Stimulated activated CD8-positive, alpha-beta memory T cell treated with anti-CD3 and anti-CD28 coated beads, Interleukin-15, amount 100 ng/mL, for 1 hour (primary cell): ENCODE results near the gene FUT3.

Experiments used
- DNase-seq: peaks from one replicate; pipeline ENCODE4 v3.0.0-alpha.2; 2020; ENCODE audit warnings: low read depth

Gene FUT3

DNA sequence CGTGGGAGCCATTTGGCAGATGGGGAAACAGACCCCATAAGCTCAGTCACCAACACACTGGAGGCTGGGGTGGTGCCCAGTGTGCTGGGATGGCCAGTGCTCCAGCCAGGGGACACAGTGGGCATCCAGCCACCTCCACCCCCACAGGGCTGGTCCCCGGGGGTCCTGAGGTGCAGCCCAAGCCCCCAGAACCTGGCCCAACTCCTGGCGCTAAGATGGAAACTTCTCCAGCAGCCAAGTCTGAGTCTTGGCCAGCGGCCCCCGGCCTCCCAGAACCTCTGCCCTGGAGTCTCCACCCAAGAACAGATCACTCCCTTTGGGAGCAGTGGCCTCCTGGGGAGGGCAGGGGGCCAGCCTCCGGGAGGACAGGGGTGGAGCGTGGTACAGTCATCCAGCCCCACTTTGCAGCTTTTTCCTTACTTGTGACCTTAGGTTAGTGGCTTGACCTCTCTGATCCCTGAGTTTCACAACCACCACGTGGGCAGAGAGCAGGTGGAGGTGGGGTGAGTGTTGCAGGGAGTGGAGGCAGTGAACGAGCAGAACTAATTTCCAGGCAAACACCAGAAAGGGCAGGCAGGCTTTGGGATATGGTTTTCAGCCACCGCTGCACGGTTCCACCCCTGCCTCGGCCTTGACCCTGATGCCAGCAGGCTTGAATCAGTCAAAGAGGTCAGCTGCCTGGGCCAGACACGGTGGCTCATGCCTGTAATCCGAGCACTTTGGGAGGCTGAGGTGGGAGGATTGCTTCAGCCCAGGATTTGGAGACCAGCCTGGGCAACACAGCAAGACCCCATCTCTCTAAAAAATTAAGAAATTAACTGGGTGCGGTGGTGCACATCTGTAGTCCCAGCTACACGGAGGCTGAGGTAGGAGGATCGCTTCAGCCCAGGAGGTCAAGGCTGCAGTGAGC lies 50.6 kb downstream of the FUT3 start:
- DNase-seq = no peak

- no peak for DNase-seq
These were observed 51.7 kb downstream of the FUT3 start for GRCh38 chr19:5799247-5800241.

- DNase-seq = no peak
These were observed 53.0 kb downstream of the FUT3 start for GRCh38 chr19:5798244-5798643.

DNA sequence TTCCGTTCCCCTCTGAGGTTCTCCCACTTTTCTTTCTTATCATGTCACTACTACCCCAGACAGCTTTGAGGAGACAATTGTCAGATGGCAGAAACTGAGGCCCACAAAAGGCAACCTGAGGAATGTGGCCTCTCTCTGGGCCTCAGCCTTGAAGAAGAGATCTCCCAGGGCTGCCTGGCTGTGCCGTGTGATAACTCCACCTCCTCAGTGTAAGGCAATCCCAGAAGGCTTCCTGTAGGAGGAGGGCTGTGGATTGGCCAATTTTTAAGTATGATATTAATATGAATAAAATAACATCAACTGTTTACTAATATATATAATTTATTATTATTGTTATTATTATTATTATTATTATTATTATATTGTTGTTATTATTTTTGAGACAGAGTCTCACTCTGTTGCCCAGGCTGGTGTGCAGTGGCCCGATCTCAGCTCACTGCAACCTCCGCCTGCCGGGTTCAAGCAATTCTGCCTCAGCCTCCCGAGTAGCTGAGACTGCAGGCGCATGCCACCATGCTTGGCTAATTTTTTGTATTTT lies 55.8 kb downstream of the FUT3 start:
- no peak for DNase-seq

- no peak for DNase-seq
These were observed 58.1 kb downstream of the FUT3 start for GRCh38 chr19:5793188-5793587.
